Measurements from ENCODE around the gene IQCE. TPM values are rescaled to one million over a fixed set of nuclear protein-coding genes. Genes with fewer than 3 reads are reported as not detected.

IQCE gene
- total and polyA plus RNA-seq, 2 experiments from 2014 or later = 14.7 to 14.9 TPM

DNA sequence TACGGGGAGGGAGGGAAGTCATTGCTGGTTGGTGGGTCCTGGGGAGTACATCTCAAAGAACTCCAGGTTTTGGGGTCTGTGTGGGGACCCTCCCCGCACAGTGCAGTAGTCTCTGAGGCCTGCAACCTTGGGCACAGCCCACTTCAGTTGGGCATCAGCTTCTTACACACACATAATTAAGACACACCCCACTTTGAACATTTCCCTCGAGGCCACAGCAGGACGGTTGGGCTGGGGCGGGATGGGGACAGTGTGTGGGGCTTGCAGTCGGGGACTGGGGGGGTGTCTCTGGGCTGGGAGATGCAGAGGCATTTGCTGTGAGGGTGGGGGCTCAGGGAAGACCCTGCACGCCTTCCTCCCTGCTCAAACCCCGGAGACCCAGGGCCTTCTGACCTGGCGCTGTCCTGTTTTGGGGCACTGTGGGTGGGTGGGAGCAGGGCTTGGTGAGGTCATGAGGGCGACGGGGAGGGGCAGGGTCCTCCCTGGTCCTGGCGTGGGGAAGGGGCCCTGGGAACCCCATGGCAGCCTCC is 38.0 kb upstream of the IQCE start:
- peak overlapping the region; percentile 69 for H3K4me3 ChIP-seq
- in situ Hi-C loops (cut with MboI) = no loop called here
- peak overlapping the region; percentile 67 for H3K4me2 ChIP-seq (ENCODE audit: unreplicated experiment)
- DNase-seq = peak; percentile 53
- no peaks in the 10 kb centered on the region for H4K20me1 ChIP-seq (ENCODE audit: insufficient read depth)
- no peaks in the 10 kb centered on the region for H3K36me3 ChIP-seq (ENCODE audit: low read depth)
- H3K79me2 ChIP-seq (ENCODE audit: insufficient read depth) = 0 out of 2 replicates have a peak, but pooled peaks cover 6% of the 10 kb centered on the region
- no peaks in the 10 kb centered on the region for H3K9me2 ChIP-seq (ENCODE audit: insufficient read depth)
- no peaks in the 10 kb centered on the region for H3F3A ChIP-seq (ENCODE audit: insufficient read depth)
- H3K9me3 ChIP-seq (ENCODE audit: low read depth) = no peaks in the 10 kb centered on the region
- WGBS, 2 experiments (ENCODE audit: low coverage in 1 of 2, low lambda C conversion rate in 2 of 2, missing lambda C conversion rate in 2 of 2) = 26 to 47% methylated on average over 6 to 12 of the region's 12 CpGs
- peaks cover 36% of the 10 kb centered on the region for H3K4me1 ChIP-seq (ENCODE audit: insufficient read depth)
- H3K9ac ChIP-seq = peak overlapping the region; percentile 22; the same call in 1 of the 2 replicates
- no peak overlapping the region for H3K27ac ChIP-seq
- TF ChIP-seq EZH2phosphoT487 (IDR thresholded peaks at IDR 0.05; ENCODE audit: insufficient read depth, low read depth) (no peak), EZH2 (IDR thresholded peaks at IDR 0.05; ENCODE audit: insufficient read depth, poor library complexity, severe bottlenecking) (no peak)
- H3K27me3 ChIP-seq (replicated peaks; ENCODE audit: insufficient read depth) = no peaks in the 10 kb centered on the region
- H2AFZ ChIP-seq = no peak overlapping the region

DNA sequence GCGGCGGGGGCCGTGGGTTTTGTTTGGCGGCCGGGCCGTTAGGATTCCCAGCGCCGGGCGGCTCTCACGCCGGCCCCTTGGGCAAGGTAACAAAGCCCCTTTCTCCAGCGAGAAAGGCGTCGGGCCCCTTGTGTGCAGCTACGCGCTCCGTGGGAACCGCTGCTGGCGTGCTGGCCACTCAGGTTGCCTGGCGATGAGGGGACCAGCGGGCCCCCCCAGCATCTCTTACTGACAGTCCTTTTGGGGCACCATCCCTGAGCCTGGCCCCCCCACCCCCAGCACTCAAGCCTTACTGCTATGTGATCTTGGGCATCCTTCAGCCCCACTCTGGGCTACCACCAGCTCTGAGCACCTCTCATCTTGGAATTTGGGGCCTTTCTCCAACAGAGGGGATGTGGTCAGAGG is 37.4 kb upstream of the IQCE start:
- H3K79me2 ChIP-seq (ENCODE audit: insufficient read depth) = 0 out of 2 replicates have a peak, but pooled peaks cover 6% of the 10 kb centered on the region
- no peak for TF ChIP-seq EZH2 (IDR thresholded peaks at IDR 0.05; ENCODE audit: insufficient read depth, poor library complexity, severe bottlenecking)
- no peak overlapping the region for H2AFZ ChIP-seq
- H3K27ac ChIP-seq = no peak overlapping the region
- no peaks in the 10 kb centered on the region for H3K9me2 ChIP-seq (ENCODE audit: insufficient read depth)
- 0 out of 2 replicates have a peak overlapping the region, but pooled peaks have one; percentile 69 for H3K4me3 ChIP-seq
- H3K4me1 ChIP-seq (ENCODE audit: insufficient read depth) = peaks cover 30% of the 10 kb centered on the region
- H3K27me3 ChIP-seq (replicated peaks; ENCODE audit: insufficient read depth) = no peaks in the 10 kb centered on the region
- DNase-seq = no peak
- no peaks in the 10 kb centered on the region for H3F3A ChIP-seq (ENCODE audit: insufficient read depth)
- peak overlapping the region; percentile 22 for H3K4me2 ChIP-seq (ENCODE audit: unreplicated experiment)
- in situ Hi-C loops (cut with MboI) = no loop called here
- WGBS, 2 experiments (ENCODE audit: low coverage in 1 of 2, low lambda C conversion rate in 2 of 2, missing lambda C conversion rate in 2 of 2) = 51 to 79% methylated on average over 6 to 14 of the region's 21 CpGs
- no peak overlapping the region for H3K9ac ChIP-seq
- H4K20me1 ChIP-seq (ENCODE audit: insufficient read depth) = no peaks in the 10 kb centered on the region
- no peaks in the 10 kb centered on the region for H3K36me3 ChIP-seq (ENCODE audit: low read depth)
- H3K9me3 ChIP-seq (ENCODE audit: low read depth) = no peaks in the 10 kb centered on the region

- in situ Hi-C loops (cut with MboI) = no loop called here
- Histone ChIP-seq H3K9me3 (ENCODE audit: low read depth) (no peaks in the 10 kb centered on the region), H3K27ac (no peak overlapping the region), H3K9me2 (ENCODE audit: insufficient read depth) (no peaks in the 10 kb centered on the region), H3K4me2 (ENCODE audit: unreplicated experiment) (no peak overlapping the region), H3F3A (ENCODE audit: insufficient read depth) (no peaks in the 10 kb centered on the region), H3K79me2 (ENCODE audit: insufficient read depth) (0 out of 2 replicates have a peak, but pooled peaks cover 6% of the 10 kb centered on the region), H3K4me1 (ENCODE audit: insufficient read depth) (peaks cover 24% of the 10 kb centered on the region), H3K36me3 (ENCODE audit: low read depth) (no peaks in the 10 kb centered on the region), H2AFZ (no peak overlapping the region), H3K27me3 (replicated peaks; ENCODE audit: insufficient read depth) (no peaks in the 10 kb centered on the region), H3K4me3 (no peak overlapping the region), H4K20me1 (ENCODE audit: insufficient read depth) (no peaks in the 10 kb centered on the region), H3K9ac (no peak overlapping the region)
- DNase-seq = peak; percentile 37
- TF ChIP-seq EZH2 (IDR thresholded peaks at IDR 0.05; ENCODE audit: insufficient read depth, poor library complexity, severe bottlenecking) (no peak), EZH2phosphoT487 (IDR thresholded peaks at IDR 0.05; ENCODE audit: insufficient read depth, low read depth) (no peak)
- 37 to 43% methylated on average over 7 to 17 of the region's 17 CpGs for WGBS, 2 experiments (ENCODE audit: low coverage in 1 of 2, low lambda C conversion rate in 2 of 2, missing lambda C conversion rate in 2 of 2)
Measured at GRCh38 chr7:2521952-2522591, 36.7 kb upstream of the IQCE start.

DNA sequence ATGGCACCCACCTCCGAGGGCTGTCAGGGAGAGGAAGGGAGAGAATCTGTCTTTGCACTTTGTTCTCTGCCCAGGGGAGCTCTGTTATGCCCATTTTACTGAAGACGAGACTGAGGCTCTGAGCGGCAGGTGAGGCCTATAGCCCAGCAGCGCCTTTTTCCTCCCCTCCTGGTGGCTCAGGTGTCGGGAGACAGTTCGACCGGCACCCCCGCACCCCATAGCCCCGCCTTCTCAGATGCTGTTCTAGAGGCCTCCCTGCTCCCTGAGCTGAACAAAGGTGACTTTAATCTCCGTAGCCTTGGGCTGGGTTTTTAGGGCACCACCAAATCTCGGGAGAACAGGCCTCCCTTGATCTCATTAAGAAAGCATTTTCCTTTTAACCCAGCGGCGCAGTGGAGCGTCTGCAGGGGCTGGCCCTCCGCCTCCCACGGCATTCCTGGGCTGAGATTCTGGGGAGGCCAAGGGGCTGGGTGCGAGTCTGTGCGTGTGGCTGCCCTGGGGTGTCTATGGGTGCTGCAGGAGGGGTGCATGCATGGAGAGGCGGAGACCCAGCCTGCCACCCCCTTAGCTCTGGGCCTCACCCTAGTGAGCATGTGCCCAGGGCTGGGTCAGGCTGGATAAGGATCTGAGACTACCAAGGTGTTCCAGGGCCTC is 35.9 kb upstream of the IQCE start:
- no peaks in the 10 kb centered on the region for H3F3A ChIP-seq (ENCODE audit: insufficient read depth)
- H3K27me3 ChIP-seq (replicated peaks; ENCODE audit: insufficient read depth) = no peaks in the 10 kb centered on the region
- DNase-seq = peak; percentile 52
- in situ Hi-C loops (cut with MboI) = no loop called here
- TF ChIP-seq EZH2phosphoT487 (IDR thresholded peaks at IDR 0.05; ENCODE audit: insufficient read depth, low read depth) (no peak), EZH2 (IDR thresholded peaks at IDR 0.05; ENCODE audit: insufficient read depth, poor library complexity, severe bottlenecking) (no peak)
- H3K9me2 ChIP-seq (ENCODE audit: insufficient read depth) = no peaks in the 10 kb centered on the region
- 0 out of 2 replicates have a peak, but pooled peaks cover 6% of the 10 kb centered on the region for H3K79me2 ChIP-seq (ENCODE audit: insufficient read depth)
- no peaks in the 10 kb centered on the region for H4K20me1 ChIP-seq (ENCODE audit: insufficient read depth)
- no peak overlapping the region for H3K4me3 ChIP-seq
- H3K36me3 ChIP-seq (ENCODE audit: low read depth) = no peaks in the 10 kb centered on the region
- peaks cover 20% of the 10 kb centered on the region for H3K4me1 ChIP-seq (ENCODE audit: insufficient read depth)
- no peak overlapping the region for H2AFZ ChIP-seq
- no peak overlapping the region for H3K9ac ChIP-seq
- no peak overlapping the region for H3K27ac ChIP-seq
- 83% methylated on average over 19 of the region's 19 CpGs for WGBS, 2 experiments (ENCODE audit: low coverage in 1 of 2, low lambda C conversion rate in 2 of 2, missing lambda C conversion rate in 2 of 2)
- no peaks in the 10 kb centered on the region for H3K9me3 ChIP-seq (ENCODE audit: low read depth)
- H3K4me2 ChIP-seq (ENCODE audit: unreplicated experiment) = no peak overlapping the region

Data from GM23248 (cell line).